Esophagus squamous epithelium (tissue), 4 donors: ENCODE data around the gene HNRNPC.
A peak's percentile ranks its signal among the peaks of the same experiment; 100 is the strongest.

ENCODE experiments used
- CTCF ChIP-seq, 6 experiments: fragments of 450-650 bp in 4 of 6; fragments of 200-600 bp in 2 of 6; sonication (generic) in 2 of 6; IDR thresholded peaks; one replicate each; pipeline ENCODE4 v1.5.1; 2016 to 2019; ENCODE audit warnings: antibody characterized with exemption in 6 of 6, mild to moderate bottlenecking in 4 of 6, moderate library complexity in 4 of 6
- POLR2A ChIP-seq, 4 donors: fragments of 450-650 bp; IDR thresholded peaks; one replicate each; pipeline ENCODE4 v1.6.1; 2017; ENCODE audit warnings: antibody characterized with exemption in 4 of 4, mild to moderate bottlenecking in 4 of 4, moderate library complexity in 3 of 4

- TF ChIP-seq CTCF (IDR thresholded peaks at IDR 0.05) (peak in 1 of 6 experiments; percentile 18), POLR2A (IDR thresholded peaks at IDR 0.05) (peak in 3 of 4 donors; percentile 67 to 98 (median 93))
These were observed at the start of gene HNRNPC for GRCh38 chr14:21269252-21270046.
